WTC11 (cell line): Measurements from ENCODE around the gene PPFIBP2. TPM values are rescaled to one million over a fixed set of nuclear protein-coding genes. Genes with fewer than 3 reads are reported as not detected.
A peak's percentile ranks its signal among the peaks of the same experiment; 100 is the strongest.

ENCODE experiments used
- ATAC-seq: fragments of 200-7000 bp; cut with Tn5 transposase; 2 replicates; pipeline ENCODE4 v1.10.0; 2021; ENCODE audit warnings: mild to moderate bottlenecking, moderate library complexity
- CTCF ChIA-PET: fragments of 300-600 bp; sonication (Branson Sonifier 250); formaldehyde crosslinking; loops from one replicate; lab custom pipeline; 2021; ENCODE audit warnings: antibody characterized with exemption; lab: Charles Lee
- POLR2A ChIA-PET: fragments of 350-600 bp; sonication (Branson Sonifier 250); formaldehyde crosslinking; loops from one replicate; lab custom pipeline; 2021; ENCODE audit warnings: antibody characterized with exemption; lab: Charles Lee
- DNase-seq: peaks from one replicate; pipeline ENCODE4 v3.0.0; 2021; ENCODE audit warnings: low spot score
- H3K27ac Mint-ChIP-seq: 2 replicates; pipeline ENCODE4 v1.8.0; 2021; ENCODE audit warnings: mixed read lengths
- H3K27me3 Mint-ChIP-seq: 2 replicates; pipeline ENCODE4 v1.8.0; 2021; ENCODE audit warnings: low read depth, mild to moderate bottlenecking, moderate library complexity, mixed read lengths
- H3K36me3 Mint-ChIP-seq: 2 replicates; pipeline ENCODE4 v1.8.0; 2021; ENCODE audit warnings: mixed read lengths
- H3K4me1 Mint-ChIP-seq: 2 replicates; pipeline ENCODE4 v1.8.0; 2022; ENCODE audit warnings: mixed read lengths
- H3K4me3 Mint-ChIP-seq: 2 replicates; pipeline ENCODE4 v1.8.0; 2021; ENCODE audit warnings: mild to moderate bottlenecking, moderate library complexity, mixed read lengths
- H3K9me3 Mint-ChIP-seq: 2 replicates; pipeline ENCODE4 v1.8.0; 2021; ENCODE audit warnings: mixed read lengths
- CTCF ChIP-seq: fragments of 200-600 bp; IDR thresholded peaks from 2 replicates; pipeline ENCODE4 v1.8.0; 2022; ENCODE audit warnings: antibody characterized with exemption
- ETV6 ChIP-seq: sonication (generic); formaldehyde crosslinking; IDR thresholded peaks from 2 replicates; pipeline ENCODE4 v1.8.1; 2022; ENCODE audit warnings: mild to moderate bottlenecking, missing genetic modification reagents
- GABPB1 ChIP-seq: sonication (generic); formaldehyde crosslinking; IDR thresholded peaks from 2 replicates; pipeline ENCODE4 v1.8.1; 2023; ENCODE audit warnings: mild to moderate bottlenecking, missing genetic modification reagents
- NR3C1 ChIP-seq: sonication (generic); formaldehyde crosslinking; conservative IDR thresholded peaks from 2 replicates; pipeline ENCODE4 v1.8.1; 2023; ENCODE audit warnings: low read depth, mild to moderate bottlenecking, missing genetic modification reagents
- total RNA-seq: library from RNA; stranded (reverse); gene quantifications from 3 replicates; pipeline ENCODE4 v1.2.3, GENCODE V29; 2021
- TF ChIP-seq, protein P1 (sequence below): fragments of 250-450 bp; sonication (Bioruptor Pico); IDR thresholded peaks from 2 replicates; pipeline ENCODE4 v1.8.0; 2021; ENCODE audit warnings: mild to moderate bottlenecking
- TF ChIP-seq, protein P2 (sequence below): sonication (generic); formaldehyde crosslinking; IDR thresholded peaks from 2 replicates; pipeline ENCODE4 v1.8.0; 2023; ENCODE audit warnings: mild to moderate bottlenecking, missing genetic modification reagents
- TF ChIP-seq, protein P3 (sequence below): fragments of 250-450 bp; sonication (Bioruptor Pico); IDR thresholded peaks from 2 replicates; pipeline ENCODE4 v2.1.2; 2022; ENCODE audit warnings: mild to moderate bottlenecking, moderate library complexity
- TF ChIP-seq, protein P4 (sequence below): sonication (generic); formaldehyde crosslinking; IDR thresholded peaks from 2 replicates; pipeline ENCODE4 v1.8.0; 2022; ENCODE audit warnings: missing genetic modification reagents

Gene PPFIBP2
- total RNA-seq, 1 experiment from 2014 or later = 21.4 TPM

GRCh38 chr11:7570938-7571521 is 57.2 kb downstream of the PPFIBP2 start (continued):
- TF ChIP-seq, protein P1, sequence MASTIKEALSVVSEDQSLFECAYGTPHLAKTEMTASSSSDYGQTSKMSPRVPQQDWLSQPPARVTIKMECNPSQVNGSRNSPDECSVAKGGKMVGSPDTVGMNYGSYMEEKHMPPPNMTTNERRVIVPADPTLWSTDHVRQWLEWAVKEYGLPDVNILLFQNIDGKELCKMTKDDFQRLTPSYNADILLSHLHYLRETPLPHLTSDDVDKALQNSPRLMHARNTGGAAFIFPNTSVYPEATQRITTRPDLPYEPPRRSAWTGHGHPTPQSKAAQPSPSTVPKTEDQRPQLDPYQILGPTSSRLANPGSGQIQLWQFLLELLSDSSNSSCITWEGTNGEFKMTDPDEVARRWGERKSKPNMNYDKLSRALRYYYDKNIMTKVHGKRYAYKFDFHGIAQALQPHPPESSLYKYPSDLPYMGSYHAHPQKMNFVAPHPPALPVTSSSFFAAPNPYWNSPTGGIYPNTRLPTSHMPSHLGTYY (CRISPR knock-in tag) = no peak

DNA sequence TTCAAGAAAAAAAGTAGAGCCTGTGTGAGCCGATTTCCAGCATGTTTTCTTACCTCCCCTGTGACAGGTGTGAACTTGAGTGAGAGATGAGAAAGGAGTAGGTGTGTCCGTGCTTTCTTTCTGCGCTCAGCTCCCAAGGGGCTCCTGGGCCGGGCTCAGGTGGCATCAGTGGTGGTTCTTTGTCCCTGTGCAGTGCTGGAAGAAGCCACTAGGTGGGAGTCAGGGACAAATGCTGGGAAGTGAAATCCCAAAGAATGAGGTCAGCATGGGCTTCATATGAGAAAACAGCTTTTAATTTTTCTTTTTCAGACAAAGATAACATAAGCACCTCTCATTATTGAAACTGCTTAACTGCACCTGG is 57.8 kb downstream of the PPFIBP2 start:
- no peak overlapping the region for H3K4me3 Mint-ChIP-seq
- H3K9me3 Mint-ChIP-seq = peaks cover 13% of the 10 kb centered on the region
- peak overlapping the region; percentile 58; the same call in 1 of the 2 replicates for H3K27ac Mint-ChIP-seq
- TF ChIP-seq CTCF = peak; percentile 74; the same call in 1 of the 2 replicates
- TF ChIP-seq, protein P2, sequence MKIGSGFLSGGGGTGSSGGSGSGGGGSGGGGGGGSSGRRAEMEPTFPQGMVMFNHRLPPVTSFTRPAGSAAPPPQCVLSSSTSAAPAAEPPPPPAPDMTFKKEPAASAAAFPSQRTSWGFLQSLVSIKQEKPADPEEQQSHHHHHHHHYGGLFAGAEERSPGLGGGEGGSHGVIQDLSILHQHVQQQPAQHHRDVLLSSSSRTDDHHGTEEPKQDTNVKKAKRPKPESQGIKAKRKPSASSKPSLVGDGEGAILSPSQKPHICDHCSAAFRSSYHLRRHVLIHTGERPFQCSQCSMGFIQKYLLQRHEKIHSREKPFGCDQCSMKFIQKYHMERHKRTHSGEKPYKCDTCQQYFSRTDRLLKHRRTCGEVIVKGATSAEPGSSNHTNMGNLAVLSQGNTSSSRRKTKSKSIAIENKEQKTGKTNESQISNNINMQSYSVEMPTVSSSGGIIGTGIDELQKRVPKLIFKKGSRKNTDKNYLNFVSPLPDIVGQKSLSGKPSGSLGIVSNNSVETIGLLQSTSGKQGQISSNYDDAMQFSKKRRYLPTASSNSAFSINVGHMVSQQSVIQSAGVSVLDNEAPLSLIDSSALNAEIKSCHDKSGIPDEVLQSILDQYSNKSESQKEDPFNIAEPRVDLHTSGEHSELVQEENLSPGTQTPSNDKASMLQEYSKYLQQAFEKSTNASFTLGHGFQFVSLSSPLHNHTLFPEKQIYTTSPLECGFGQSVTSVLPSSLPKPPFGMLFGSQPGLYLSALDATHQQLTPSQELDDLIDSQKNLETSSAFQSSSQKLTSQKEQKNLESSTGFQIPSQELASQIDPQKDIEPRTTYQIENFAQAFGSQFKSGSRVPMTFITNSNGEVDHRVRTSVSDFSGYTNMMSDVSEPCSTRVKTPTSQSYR (CRISPR knock-in tag) = no peak
- no peaks in the 10 kb centered on the region for H3K27me3 Mint-ChIP-seq
- peaks cover 64% of the 10 kb centered on the region for H3K4me1 Mint-ChIP-seq
- DNase-seq = peak; percentile 86
- CTCF ChIA-PET = interaction anchor here (0.5 to 8.5 kb wide), 67 partner anchors 8 to 759 kb away, joined by 3 to 229 read pairs (median 5); partner anchors contain the start of genes CYB5R2, NLRP14, PPFIBP2 and SYT9
- H3K36me3 Mint-ChIP-seq = peaks cover 14% of the 10 kb centered on the region
- peak; percentile 84 for ATAC-seq
- POLR2A ChIA-PET = interaction anchor here (0.6 to 1.8 kb wide), 4 partner anchors 31 to 103 kb away, joined by 3 to 7 read pairs (median 3); no protein-coding TSS in a partner anchor

DNA sequence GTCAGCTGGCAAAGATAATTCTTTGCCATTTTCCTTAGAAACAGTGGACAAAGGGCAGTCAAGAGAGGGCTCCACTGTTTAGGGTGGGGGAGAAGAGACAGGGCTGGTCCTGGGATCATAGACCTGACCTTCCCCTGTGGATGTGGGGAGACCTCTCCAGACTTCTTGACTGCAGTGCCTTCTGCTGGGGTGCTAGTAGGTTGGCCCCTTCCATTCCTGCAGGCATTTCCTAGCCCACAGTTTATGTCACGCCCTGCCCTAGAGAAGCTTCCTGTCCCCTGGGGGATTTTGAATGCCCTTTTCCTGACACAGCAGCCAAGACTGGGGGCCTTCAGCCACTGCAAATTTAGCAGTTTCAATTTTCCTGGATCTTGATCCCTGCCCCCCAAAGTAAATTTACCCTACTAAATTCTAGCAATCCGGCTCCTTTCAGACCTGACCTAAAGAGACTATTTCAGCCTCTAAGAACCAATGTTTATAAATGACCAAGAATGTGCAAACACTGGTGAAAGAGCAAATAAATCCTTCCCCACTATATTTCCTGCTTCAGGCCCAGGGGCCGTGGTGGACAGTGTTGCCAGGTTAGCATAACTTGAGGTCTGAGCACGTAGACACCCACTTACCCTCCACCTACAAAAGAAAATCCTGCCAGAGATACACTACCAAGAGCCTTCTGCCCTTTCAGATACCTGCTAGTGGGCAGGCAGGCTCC is 58.4 kb downstream of the PPFIBP2 start:
- TF ChIP-seq ETV6 (CRISPR knock-in tag) = peak; percentile 59; the same call in 1 of the 2 replicates
- TF ChIP-seq, protein P3, sequence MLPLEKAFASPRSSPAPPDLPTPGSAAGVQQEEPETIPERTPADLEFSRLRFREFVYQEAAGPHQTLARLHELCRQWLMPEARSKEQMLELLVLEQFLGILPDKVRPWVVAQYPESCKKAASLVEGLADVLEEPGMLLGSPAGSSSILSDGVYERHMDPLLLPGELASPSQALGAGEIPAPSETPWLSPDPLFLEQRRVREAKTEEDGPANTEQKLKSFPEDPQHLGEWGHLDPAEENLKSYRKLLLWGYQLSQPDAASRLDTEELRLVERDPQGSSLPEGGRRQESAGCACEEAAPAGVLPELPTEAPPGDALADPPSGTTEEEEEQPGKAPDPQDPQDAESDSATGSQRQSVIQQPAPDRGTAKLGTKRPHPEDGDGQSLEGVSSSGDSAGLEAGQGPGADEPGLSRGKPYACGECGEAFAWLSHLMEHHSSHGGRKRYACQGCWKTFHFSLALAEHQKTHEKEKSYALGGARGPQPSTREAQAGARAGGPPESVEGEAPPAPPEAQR (CRISPR knock-in tag) = no peak
- TF ChIP-seq NR3C1 (CRISPR knock-in tag) = no peak
- no peak for TF ChIP-seq GABPB1 (CRISPR knock-in tag)
- TF ChIP-seq CTCF = 0 out of 2 replicates have a peak, but pooled peaks have one; percentile 3
- TF ChIP-seq, protein P4, sequence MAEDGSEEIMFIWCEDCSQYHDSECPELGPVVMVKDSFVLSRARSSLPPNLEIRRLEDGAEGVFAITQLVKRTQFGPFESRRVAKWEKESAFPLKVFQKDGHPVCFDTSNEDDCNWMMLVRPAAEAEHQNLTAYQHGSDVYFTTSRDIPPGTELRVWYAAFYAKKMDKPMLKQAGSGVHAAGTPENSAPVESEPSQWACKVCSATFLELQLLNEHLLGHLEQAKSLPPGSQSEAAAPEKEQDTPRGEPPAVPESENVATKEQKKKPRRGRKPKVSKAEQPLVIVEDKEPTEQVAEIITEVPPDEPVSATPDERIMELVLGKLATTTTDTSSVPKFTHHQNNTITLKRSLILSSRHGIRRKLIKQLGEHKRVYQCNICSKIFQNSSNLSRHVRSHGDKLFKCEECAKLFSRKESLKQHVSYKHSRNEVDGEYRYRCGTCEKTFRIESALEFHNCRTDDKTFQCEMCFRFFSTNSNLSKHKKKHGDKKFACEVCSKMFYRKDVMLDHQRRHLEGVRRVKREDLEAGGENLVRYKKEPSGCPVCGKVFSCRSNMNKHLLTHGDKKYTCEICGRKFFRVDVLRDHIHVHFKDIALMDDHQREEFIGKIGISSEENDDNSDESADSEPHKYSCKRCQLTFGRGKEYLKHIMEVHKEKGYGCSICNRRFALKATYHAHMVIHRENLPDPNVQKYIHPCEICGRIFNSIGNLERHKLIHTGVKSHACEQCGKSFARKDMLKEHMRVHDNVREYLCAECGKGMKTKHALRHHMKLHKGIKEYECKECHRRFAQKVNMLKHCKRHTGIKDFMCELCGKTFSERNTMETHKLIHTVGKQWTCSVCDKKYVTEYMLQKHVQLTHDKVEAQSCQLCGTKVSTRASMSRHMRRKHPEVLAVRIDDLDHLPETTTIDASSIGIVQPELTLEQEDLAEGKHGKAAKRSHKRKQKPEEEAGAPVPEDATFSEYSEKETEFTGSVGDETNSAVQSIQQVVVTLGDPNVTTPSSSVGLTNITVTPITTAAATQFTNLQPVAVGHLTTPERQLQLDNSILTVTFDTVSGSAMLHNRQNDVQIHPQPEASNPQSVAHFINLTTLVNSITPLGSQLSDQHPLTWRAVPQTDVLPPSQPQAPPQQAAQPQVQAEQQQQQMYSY (CRISPR knock-in tag) = peak; percentile 89
- Mint-ChIP-seq H3K27me3 (no peaks in the 10 kb centered on the region), H3K9me3 (peaks cover 13% of the 10 kb centered on the region), H3K4me1 (peaks cover 70% of the 10 kb centered on the region), H3K27ac (peak overlapping the region; percentile 96), H3K36me3 (peaks cover 14% of the 10 kb centered on the region), H3K4me3 (no peak overlapping the region)
- ChIA-PET POLR2A (interaction anchor here (0.7 to 1.8 kb wide), 3 partner anchors 30 to 103 kb away, joined by 3 to 7 read pairs (median 3); no protein-coding TSS in a partner anchor), CTCF (interaction anchor here (0.7 to 8.5 kb wide), 59 partner anchors 9 to 760 kb away, joined by 3 to 229 read pairs (median 5); partner anchors contain the start of genes CYB5R2, NLRP14, PPFIBP2 and SYT9)
- ATAC-seq (peak; percentile 38), DNase-seq (no peak)
